Trophoblast cell (in vitro differentiated cells and primary cell): ENCODE results near the gene RAB1B.

Source experiments
- DNase-seq, 2 donors: peaks; one replicate each; pipeline ENCODE4 v3.0.0-alpha.2; 2016
- H2AFZ ChIP-seq: 2 replicates; pipeline ENCODE4 v1.6.1; 2013; ENCODE audit warnings: low read length, moderate library complexity, mild to moderate bottlenecking; ENCODE audit not compliant: insufficient read depth, poor library complexity
- H2AK5ac ChIP-seq: 2 replicates; pipeline ENCODE4 v1.6.1; 2013; ENCODE audit warnings: mild to moderate bottlenecking, low read length
- H2BK120ac ChIP-seq: 2 replicates; pipeline ENCODE4 v1.6.1; 2013; ENCODE audit warnings: low read length, mild to moderate bottlenecking, moderate library complexity; ENCODE audit not compliant: insufficient read depth, poor library complexity
- H2BK12ac ChIP-seq: 2 replicates; pipeline ENCODE4 v1.6.1; 2013; ENCODE audit warnings: mild to moderate bottlenecking, low read length, moderate library complexity
- H2BK5ac ChIP-seq: 2 replicates; pipeline ENCODE4 v1.6.1; 2013; ENCODE audit warnings: low read length, low read depth, moderate library complexity, mild to moderate bottlenecking; ENCODE audit not compliant: poor library complexity
- H3K14ac ChIP-seq: 2 replicates; pipeline ENCODE4 v1.6.1; 2013; ENCODE audit warnings: mild to moderate bottlenecking, low read length
- H3K18ac ChIP-seq: 2 replicates; pipeline ENCODE4 v1.6.1; 2013; ENCODE audit warnings: mild to moderate bottlenecking, low read length
- H3K23ac ChIP-seq: 2 replicates; pipeline ENCODE4 v1.6.1; 2013; ENCODE audit warnings: low read length
- H3K27ac ChIP-seq: 2 replicates; pipeline ENCODE4 v1.5.1; 2013; ENCODE audit warnings: low read depth, mild to moderate bottlenecking, inconsistent platforms, low read length, moderate library complexity
- H3K27me3 ChIP-seq: 2 replicates; pipeline ENCODE4 v1.6.1; 2013; ENCODE audit warnings: inconsistent platforms, mild to moderate bottlenecking, low read length, moderate library complexity; ENCODE audit not compliant: insufficient read depth
- H3K36me3 ChIP-seq, 2 experiments: 1 replicate in 1 of 2; 2 replicates in 1 of 2; pipeline ENCODE4 v1.6.1; 2013; ENCODE audit warnings: low read length in 2 of 2, mild to moderate bottlenecking in 2 of 2, moderate library complexity in 1 of 2; ENCODE audit not compliant: insufficient read depth in 2 of 2, control insufficient read depth in 1 of 2
- H3K4ac ChIP-seq: 2 replicates; pipeline ENCODE4 v1.6.1; 2013; ENCODE audit warnings: low read depth, mild to moderate bottlenecking, low read length, moderate library complexity
- H3K4me1 ChIP-seq, 2 experiments: 1 replicate in 1 of 2; 2 replicates in 1 of 2; pipeline ENCODE4 v1.6.1; 2013; ENCODE audit warnings: low read length in 2 of 2, mild to moderate bottlenecking in 2 of 2, moderate library complexity in 1 of 2; ENCODE audit not compliant: insufficient read depth in 2 of 2, control insufficient read depth in 1 of 2
- H3K4me2 ChIP-seq: 2 replicates; pipeline ENCODE4 v1.6.1; 2013; ENCODE audit warnings: inconsistent platforms, mild to moderate bottlenecking, low read length, moderate library complexity
- H3K4me3 ChIP-seq: 2 replicates; pipeline ENCODE4 v1.5.1; 2013; ENCODE audit warnings: mild to moderate bottlenecking, low read depth, low read length, inconsistent platforms
- H3K79me1 ChIP-seq: one replicate; pipeline ENCODE4 v1.6.1; 2013; ENCODE audit warnings: low read length
- H3K79me2 ChIP-seq: 2 replicates; pipeline ENCODE4 v1.6.1; 2013; ENCODE audit warnings: low read length, mild to moderate bottlenecking; ENCODE audit not compliant: control insufficient read depth, insufficient read depth, poor library complexity
- H3K9ac ChIP-seq: 2 replicates; pipeline ENCODE4 v1.6.1; 2013; ENCODE audit warnings: mild to moderate bottlenecking, low read length
- H3K9me3 ChIP-seq: 2 replicates; pipeline ENCODE4 v1.6.1; 2013; ENCODE audit warnings: low read depth, mild to moderate bottlenecking, control low read depth, inconsistent platforms, low read length; ENCODE audit not compliant: insufficient read depth
- H4K12ac ChIP-seq: 2 replicates; pipeline ENCODE4 v1.6.1; 2013; ENCODE audit warnings: low read depth, mild to moderate bottlenecking, low read length, moderate library complexity
- H4K8ac ChIP-seq: 2 replicates; pipeline ENCODE4 v1.6.1; 2013; ENCODE audit warnings: low read depth, mild to moderate bottlenecking, low read length, moderate library complexity
- H4K91ac ChIP-seq: one replicate; pipeline ENCODE4 v1.6.1; 2013; ENCODE audit warnings: low read depth, mild to moderate bottlenecking, low read length, moderate library complexity
- WGBS: extraction: QIAGEN DNeasy Blood & Tissue Kit; methylation state at CpG from one replicate; pipeline ENCODE4 v1.1.7; 2013; ENCODE audit warnings: missing lambda C conversion rate; ENCODE audit not compliant: insufficient read length, insufficient coverage; ENCODE audit errors: extremely low coverage; 5-methylcytosine and 5-hydroxymethylcytosine counted together

The RAB1B gene

GRCh38 chr11:66316849-66317251, 48.4 kb downstream of the RAB1B start, which contains the start of gene CD248:
CD248 (minus strand) TSS chr11:66317044; CDS start chr11:66317027, 17 bp downstream.
- Histone ChIP-seq H3K27me3 (no peaks in the 10 kb centered on the region), H2BK5ac (peak within 1 kb of the TSS; percentile 17), H3K23ac (no peak within 1 kb of the TSS), H3K36me3 (no peaks in the 10 kb centered on the region), H2BK120ac (peak within 1 kb of the TSS; percentile 80), H3K4me3 (peak within 1 kb of the TSS; percentile 20), H3K18ac (peak within 1 kb of the TSS; percentile 93), H4K8ac (peak within 1 kb of the TSS; percentile 40), H3K4ac (peak within 1 kb of the TSS; percentile 42), H2BK12ac (peak within 1 kb of the TSS; percentile 83), H2AK5ac (peak within 1 kb of the TSS; percentile 91), H4K12ac (peak within 1 kb of the TSS; percentile 27), H3K9ac (no peak within 1 kb of the TSS), H3K4me2 (peak within 1 kb of the TSS; percentile 20), H4K91ac (peak within 1 kb of the TSS; percentile 78), H2AFZ (peak within 1 kb of the TSS; percentile 83), H3K79me1 (peaks cover 29% of the 10 kb centered on the region), H3K9me3 (peaks cover 7% of the 10 kb centered on the region), H3K14ac (peak within 1 kb of the TSS; percentile 82), H3K79me2 (no peaks in the 10 kb centered on the region), H3K27ac (peak within 1 kb of the TSS; percentile 58), H3K4me1 (peaks cover 37 to 44% of the 10 kb centered on the region in 2 experiments)
- WGBS: no CpG with 5 or more reads among the region's 29 CpGs
- no peak for DNase-seq

- H3K9ac ChIP-seq: no peak overlapping the region
- H3K79me2 ChIP-seq: no peaks in the 10 kb centered on the region
- H2AFZ ChIP-seq: peak overlapping the region; percentile 83
- H3K23ac ChIP-seq: no peak overlapping the region
- peak overlapping the region; percentile 83 for H2BK12ac ChIP-seq
- no peaks in the 10 kb centered on the region for H3K27me3 ChIP-seq
- H3K4me1 ChIP-seq: peaks cover 37 to 43% of the 10 kb centered on the region in 2 experiments
- H3K36me3 ChIP-seq: no peaks in the 10 kb centered on the region
- peak overlapping the region; percentile 15 for H2BK5ac ChIP-seq
- H3K14ac ChIP-seq: peak overlapping the region; percentile 82
- DNase-seq: no peak
- peaks cover 7% of the 10 kb centered on the region for H3K9me3 ChIP-seq
- H4K8ac ChIP-seq: peak overlapping the region; percentile 40
- peaks cover 26% of the 10 kb centered on the region for H3K79me1 ChIP-seq
- WGBS: no CpG with 5 or more reads among the region's 14 CpGs
- peak overlapping the region; percentile 93 for H3K18ac ChIP-seq
- H4K12ac ChIP-seq: peak overlapping the region; percentile 27
- peak overlapping the region; percentile 58 for H3K27ac ChIP-seq
- H4K91ac ChIP-seq: peak overlapping the region; percentile 78
- peak overlapping the region; percentile 11 for H3K4me2 ChIP-seq
- H3K4me3 ChIP-seq: no peak overlapping the region
- peak overlapping the region; percentile 80 for H2BK120ac ChIP-seq
- H2AK5ac ChIP-seq: peak overlapping the region; percentile 91
- peak overlapping the region; percentile 42 for H3K4ac ChIP-seq
Measured at GRCh38 chr11:66317322-66317722, 48.9 kb downstream of the RAB1B start.

- Histone ChIP-seq H3K4ac (peak overlapping the region; percentile 42), H4K91ac (peak overlapping the region; percentile 78), H4K12ac (peak overlapping the region; percentile 27), H3K18ac (peak overlapping the region; percentile 93), H2BK5ac (peak overlapping the region; percentile 17), H2AK5ac (peak overlapping the region; percentile 91), H3K27ac (peak overlapping the region; percentile 58), H2BK120ac (peak overlapping the region; percentile 80), H3K23ac (no peak overlapping the region), H4K8ac (peak overlapping the region; percentile 40), H3K4me1 (peaks cover 39 to 48% of the 10 kb centered on the region in 2 experiments), H3K9ac (no peak overlapping the region), H3K14ac (peak overlapping the region; percentile 82), H3K9me3 (peaks cover 7% of the 10 kb centered on the region), H3K4me3 (no peak overlapping the region), H2AFZ (peak overlapping the region; percentile 83), H3K79me1 (peaks cover 26% of the 10 kb centered on the region), H3K4me2 (peak overlapping the region; percentile 3), H3K79me2 (no peaks in the 10 kb centered on the region), H3K27me3 (no peaks in the 10 kb centered on the region), H3K36me3 (no peaks in the 10 kb centered on the region), H2BK12ac (peak overlapping the region; percentile 83)
- peak; percentile 9 to 50 for DNase-seq
- WGBS: no CpG with 5 or more reads among the region's 16 CpGs
Measured at GRCh38 chr11:66317723-66318599, 49.5 kb downstream of the RAB1B start.

GRCh38 chr11:66318600-66318970, 50.1 kb downstream of the RAB1B start:
- H2AK5ac ChIP-seq: no peak overlapping the region
- no peak overlapping the region for H3K14ac ChIP-seq
- no peak overlapping the region for H2BK5ac ChIP-seq
- H4K91ac ChIP-seq: peak overlapping the region; percentile 78
- no peak for DNase-seq
- peaks cover 21% of the 10 kb centered on the region for H3K79me1 ChIP-seq
- H3K36me3 ChIP-seq: no peaks in the 10 kb centered on the region
- peak overlapping the region; percentile 35 for H2BK120ac ChIP-seq
- H3K9ac ChIP-seq: no peak overlapping the region
- no peak overlapping the region for H2AFZ ChIP-seq
- peak overlapping the region; percentile 58 for H3K27ac ChIP-seq
- H3K4ac ChIP-seq: no peak overlapping the region
- peaks cover 7% of the 10 kb centered on the region for H3K9me3 ChIP-seq
- H3K27me3 ChIP-seq: no peaks in the 10 kb centered on the region
- peaks cover 40 to 43% of the 10 kb centered on the region in 2 experiments for H3K4me1 ChIP-seq
- H2BK12ac ChIP-seq: peak overlapping the region; percentile 4
- no peak overlapping the region for H4K12ac ChIP-seq
- no peak overlapping the region for H4K8ac ChIP-seq
- no CpG with 5 or more reads among the region's 3 CpGs for WGBS
- no peak overlapping the region for H3K18ac ChIP-seq
- H3K23ac ChIP-seq: no peak overlapping the region
- no peaks in the 10 kb centered on the region for H3K79me2 ChIP-seq
- H3K4me3 ChIP-seq: no peak overlapping the region
- H3K4me2 ChIP-seq: no peak overlapping the region
